ENCODE data around the gene SOHLH1. TPM values are rescaled to one million over a fixed set of nuclear protein-coding genes. Genes with fewer than 3 reads are reported as not detected.

Gene SOHLH1
- total RNA-seq, 4 donors from 2014 or later, result not detected

GRCh38 chr9:135650408-135650807, 48.9 kb downstream of the SOHLH1 start:
- H3K27me3 ChIP-seq, result peaks cover 0 to 5% of the 10 kb centered on the region in 2 donors

GRCh38 chr9:135649508-135649907, 49.8 kb downstream of the SOHLH1 start:
- Histone ChIP-seq H3K36me3 (no peaks in the 10 kb centered on the region), H3K4me3 (no peak overlapping the region), H3K9me3 (peaks cover 0 to 43% (median 2%) of the 10 kb centered on the region in 4 donors), H3K27ac (no peak overlapping the region), H3K4me1 (no peaks in the 10 kb centered on the region), H3K27me3 (no peaks in the 10 kb centered on the region)
- no peak for TF ChIP-seq POLR2A (IDR thresholded peaks at IDR 0.05)
- TF ChIP-seq CTCF (IDR thresholded peaks at IDR 0.05), result no peak
- no peak for TF ChIP-seq EP300 (IDR thresholded peaks at IDR 0.05)
- WGBS, 2 donors, result 63 to 66% methylated on average over 2 of the region's 2 CpGs
- DNase-seq (ENCODE audit: low spot score in 2 of 2), result no peak

More at GRCh38 chr9:135650408-135650807, 48.9 kb downstream of the SOHLH1 start:
- Histone ChIP-seq H3K36me3 (no peaks in the 10 kb centered on the region), H3K27ac (no peak overlapping the region), H3K9me3 (peaks cover 0 to 34% (median 2%) of the 10 kb centered on the region in 4 donors), H3K4me3 (no peak overlapping the region), H3K4me1 (no peaks in the 10 kb centered on the region)
- 89 to 93% methylated on average over 17 of the region's 17 CpGs for WGBS, 2 donors
- TF ChIP-seq EP300 (IDR thresholded peaks at IDR 0.05) (no peak), POLR2A (IDR thresholded peaks at IDR 0.05) (no peak), CTCF (IDR thresholded peaks at IDR 0.05) (no peak)
- DNase-seq (ENCODE audit: low spot score in 2 of 2), result no peak

DNA sequence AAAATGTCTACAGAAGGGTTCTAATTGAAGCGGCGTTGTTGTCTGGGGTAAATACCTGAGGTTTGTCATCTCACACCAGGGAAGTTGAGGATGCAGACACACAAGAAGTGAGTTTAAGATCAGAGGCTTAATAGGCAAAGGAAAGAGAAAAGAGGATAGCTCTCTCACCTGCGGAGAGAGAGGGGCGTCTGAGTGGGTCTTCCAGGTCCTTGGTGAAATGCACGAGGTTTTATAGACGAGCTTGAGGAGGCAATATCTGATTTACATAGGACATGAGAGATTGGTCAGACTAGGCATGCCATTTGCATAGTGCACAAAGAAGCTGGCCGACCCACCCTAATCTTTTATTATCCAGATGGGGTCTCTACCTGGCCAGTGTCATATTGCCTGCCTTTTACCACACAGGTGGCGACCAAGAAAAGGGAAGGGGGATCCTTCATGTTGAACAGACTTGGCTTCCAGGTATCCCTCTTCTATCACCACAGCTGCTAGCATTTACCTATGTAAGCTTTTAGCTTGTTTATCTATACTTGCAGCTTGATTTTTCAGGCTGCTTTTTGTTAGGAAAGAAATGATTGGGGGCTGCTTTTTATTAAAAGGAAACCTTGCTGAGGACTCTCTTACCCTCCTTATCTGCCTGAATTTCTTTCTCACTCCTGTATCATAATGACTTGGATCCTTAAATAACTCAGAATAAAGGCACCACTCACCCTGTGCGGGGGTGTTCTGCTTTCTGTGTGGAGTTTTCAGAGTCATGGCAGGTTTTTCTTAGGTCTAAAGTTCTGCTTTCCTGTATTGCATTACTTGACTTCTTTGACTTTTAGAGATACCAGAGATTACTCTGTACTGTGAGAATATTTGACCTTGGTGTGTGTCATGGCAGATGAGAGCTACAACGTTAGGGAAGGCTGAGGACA, 50.5 kb downstream of the SOHLH1 start:
- Histone ChIP-seq H3K27ac (no peak overlapping the region), H3K27me3 (no peaks in the 10 kb centered on the region), H3K9me3 (peaks cover 0 to 51% (median 2%) of the 10 kb centered on the region in 4 donors), H3K4me1 (no peaks in the 10 kb centered on the region), H3K36me3 (no peaks in the 10 kb centered on the region), H3K4me3 (no peak overlapping the region)
- WGBS, 2 donors, result 77 to 85% methylated on average over 10 of the region's 10 CpGs
- no peak for DNase-seq (ENCODE audit: low spot score in 2 of 2)
- TF ChIP-seq POLR2A (IDR thresholded peaks at IDR 0.05) (no peak), CTCF (IDR thresholded peaks at IDR 0.05) (no peak), EP300 (IDR thresholded peaks at IDR 0.05) (no peak)

DNA sequence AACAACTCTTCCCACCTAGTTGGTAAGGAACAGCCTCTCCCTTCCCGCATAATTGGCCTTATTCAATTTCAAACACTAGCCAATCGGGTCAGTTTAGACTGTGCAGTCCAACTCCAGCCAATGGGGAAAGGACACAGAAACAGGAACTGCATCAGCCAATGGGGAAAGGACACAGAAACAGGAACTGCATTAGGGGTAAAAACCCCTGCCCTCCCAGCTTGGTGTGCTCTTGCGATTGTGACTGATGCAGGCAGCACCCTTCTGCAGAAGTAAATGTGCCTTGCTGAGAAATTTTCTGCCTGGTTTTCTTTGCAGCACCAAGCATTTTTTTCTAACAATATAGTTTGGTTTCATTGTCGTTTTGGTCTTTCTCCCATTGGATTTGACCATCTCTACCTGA, 51.4 kb downstream of the SOHLH1 start:
- H3K27ac ChIP-seq, result no peak overlapping the region
- 90 to 91% methylated on average over 4 of the region's 4 CpGs for WGBS, 2 donors
- H3K4me1 ChIP-seq, result no peaks in the 10 kb centered on the region
- H3K4me3 ChIP-seq, result no peak overlapping the region
- no peaks in the 10 kb centered on the region for H3K36me3 ChIP-seq
- H3K27me3 ChIP-seq, result no peaks in the 10 kb centered on the region
- no peak for TF ChIP-seq EP300 (IDR thresholded peaks at IDR 0.05)
- no peak for TF ChIP-seq CTCF (IDR thresholded peaks at IDR 0.05)
- no peak for TF ChIP-seq POLR2A (IDR thresholded peaks at IDR 0.05)
- DNase-seq (ENCODE audit: low spot score in 2 of 2), result no peak
- peaks cover 0 to 57% (median 2%) of the 10 kb centered on the region in 4 donors for H3K9me3 ChIP-seq

- Histone ChIP-seq H3K27me3 (no peaks in the 10 kb centered on the region), H3K4me1 (no peaks in the 10 kb centered on the region), H3K9me3 (peaks cover 0 to 57% (median 2%) of the 10 kb centered on the region in 4 donors), H3K36me3 (no peaks in the 10 kb centered on the region), H3K4me3 (no peak overlapping the region), H3K27ac (no peak overlapping the region)
- DNase-seq (ENCODE audit: low spot score in 2 of 2), result no peak
- WGBS, 2 donors, result 83 to 85% methylated on average over 5 of the region's 5 CpGs
- TF ChIP-seq EP300 (IDR thresholded peaks at IDR 0.05) (no peak), POLR2A (IDR thresholded peaks at IDR 0.05) (no peak), CTCF (IDR thresholded peaks at IDR 0.05) (no peak)
Observed at GRCh38 chr9:135644631-135645218, 54.6 kb downstream of the SOHLH1 start.

All from tibial nerve (tissue), 4 donors.